Transverse colon (tissue), 4 donors: ENCODE results near the gene MAMDC4. TPM values are rescaled to one million over a fixed set of nuclear protein-coding genes. Genes with fewer than 3 reads are reported as not detected.

Experiments
- DNase-seq: peaks from one replicate; pipeline ENCODE4 v3.0.0-alpha.2; 2019
- H3K27ac ChIP-seq, 4 donors: fragments of 200-600 bp; sonication (generic); 2 replicates each; pipeline ENCODE4 v1.5.1; 2016 to 2018; ENCODE audit warnings: inconsistent platforms in 4 of 4
- H3K27me3 ChIP-seq: fragments of 200-600 bp; sonication (generic); 2 replicates; pipeline ENCODE4 v1.5.1; 2017; ENCODE audit warnings: inconsistent platforms
- H3K36me3 ChIP-seq, 4 donors: fragments of 200-600 bp; sonication (generic); 2 replicates each; pipeline ENCODE4 v1.5.1; 2017 to 2019; ENCODE audit warnings: inconsistent platforms in 4 of 4
- H3K4me1 ChIP-seq, 4 donors: fragments of 200-600 bp; sonication (generic); 2 replicates each; pipeline ENCODE4 v1.5.1; 2017 to 2020; ENCODE audit warnings: inconsistent platforms in 4 of 4
- H3K4me3 ChIP-seq, 4 donors: fragments of 200-600 bp; sonication (generic); 1 replicate in 1 of 4; 2 replicates in 3 of 4; pipeline versions ENCODE4 v1.5.1 to v1.6.1; 2017 to 2019; ENCODE audit warnings: inconsistent platforms in 4 of 4
- H3K9me3 ChIP-seq, 2 donors: fragments of 200-600 bp; sonication (generic); 2 replicates each; pipeline ENCODE4 v1.5.1; 2017 to 2019; ENCODE audit warnings: inconsistent platforms in 2 of 2
- EP300 ChIP-seq: sonication (generic); formaldehyde crosslinking; IDR thresholded peaks from one replicate; pipeline ENCODE4 v1.6.1; 2017; ENCODE audit warnings: antibody characterized with exemption, low read depth
- POLR2A ChIP-seq: fragments of 450-650 bp; IDR thresholded peaks from one replicate; pipeline ENCODE4 v1.6.1; 2016; ENCODE audit warnings: antibody characterized with exemption, mild to moderate bottlenecking, moderate library complexity
- POLR2AphosphoS5 ChIP-seq, 3 donors: sonication (generic); formaldehyde crosslinking; IDR thresholded peaks; one replicate each; pipeline ENCODE4 v1.6.1; 2016; ENCODE audit warnings: antibody characterized with exemption in 3 of 3
- WGBS, 2 donors: methylation state at CpG; one replicate each; pipeline ENCODE4 v1.1.5; 2018; ENCODE audit warnings: low coverage in 1 of 2; 5-methylcytosine and 5-hydroxymethylcytosine counted together
- in situ Hi-C, 4 donors: fragments of 200-750 bp; cut with MboI; loops; one replicate each; pipeline versions ENCODE4 v1.15.0 to v1.15.1; 2017; ENCODE audit warnings: low sequenced_read_pairs in 3 of 4, low pct_ligation_motif_present in 1 of 4, low pct_unique_long_range_greater_than_20kb in 1 of 4
- intact Hi-C: fragments of 100-400 bp; cut with DNase I; formaldehyde crosslinking; loops from one replicate; pipeline ENCODE4 v1.15.1; 2023; ENCODE audit warnings: low total_unique reads
- total RNA-seq, 4 donors: library from RNA; depleted of rRNA; stranded (reverse); fragments of >200 nt; gene quantifications; one replicate each; pipeline ENCODE4 v1.1.0, GENCODE V29; 2016
- TF ChIP-seq, protein P1 (sequence below), 5 experiments: fragments of 200-600 bp in 3 of 5; fragments of 450-650 bp in 2 of 5; sonication (generic) in 3 of 5; IDR thresholded peaks; 1 replicate in 2 of 5; 2 replicates in 3 of 5; pipeline ENCODE4 v1.5.1; 2016 to 2017; ENCODE audit warnings: antibody characterized with exemption in 5 of 5, inconsistent platforms in 3 of 5, mild to moderate bottlenecking in 2 of 5, moderate library complexity in 1 of 5

Gene MAMDC4
- total RNA-seq, 4 donors from 2014 or later: 11.4 to 52.5 (median 23.2) TPM

DNA sequence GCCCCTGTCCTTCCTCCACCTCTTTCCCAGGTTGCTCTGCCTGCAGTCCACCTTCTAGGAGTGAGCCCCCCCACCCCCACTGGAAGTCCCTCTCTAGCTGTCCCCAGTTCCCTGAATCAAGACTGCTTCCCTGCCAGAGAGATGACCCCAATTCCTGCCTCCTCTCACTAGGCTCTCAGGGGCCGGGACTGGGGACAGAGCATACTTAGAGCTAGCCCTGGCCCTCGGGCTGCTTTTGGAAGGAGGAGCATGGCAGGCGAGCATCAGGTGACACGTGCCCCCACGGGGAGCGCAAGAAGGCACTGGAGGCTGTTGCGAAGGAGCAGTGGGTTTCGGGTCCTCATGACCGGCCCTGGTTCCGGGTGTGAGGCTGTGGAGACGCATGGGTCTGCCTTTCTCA lies 43.9 kb downstream of the MAMDC4 start:
- no peak overlapping the region for H3K27ac ChIP-seq
- H3K4me3 ChIP-seq: no peak overlapping the region
- in situ Hi-C loops: no loop called here
- peaks cover 9 to 30% (median 19%) of the 10 kb centered on the region in 4 donors for H3K4me1 ChIP-seq
- no peaks in the 10 kb centered on the region for H3K27me3 ChIP-seq
- no peak for DNase-seq
- intact Hi-C loops: no loop called here
- TF ChIP-seq, protein P1, sequence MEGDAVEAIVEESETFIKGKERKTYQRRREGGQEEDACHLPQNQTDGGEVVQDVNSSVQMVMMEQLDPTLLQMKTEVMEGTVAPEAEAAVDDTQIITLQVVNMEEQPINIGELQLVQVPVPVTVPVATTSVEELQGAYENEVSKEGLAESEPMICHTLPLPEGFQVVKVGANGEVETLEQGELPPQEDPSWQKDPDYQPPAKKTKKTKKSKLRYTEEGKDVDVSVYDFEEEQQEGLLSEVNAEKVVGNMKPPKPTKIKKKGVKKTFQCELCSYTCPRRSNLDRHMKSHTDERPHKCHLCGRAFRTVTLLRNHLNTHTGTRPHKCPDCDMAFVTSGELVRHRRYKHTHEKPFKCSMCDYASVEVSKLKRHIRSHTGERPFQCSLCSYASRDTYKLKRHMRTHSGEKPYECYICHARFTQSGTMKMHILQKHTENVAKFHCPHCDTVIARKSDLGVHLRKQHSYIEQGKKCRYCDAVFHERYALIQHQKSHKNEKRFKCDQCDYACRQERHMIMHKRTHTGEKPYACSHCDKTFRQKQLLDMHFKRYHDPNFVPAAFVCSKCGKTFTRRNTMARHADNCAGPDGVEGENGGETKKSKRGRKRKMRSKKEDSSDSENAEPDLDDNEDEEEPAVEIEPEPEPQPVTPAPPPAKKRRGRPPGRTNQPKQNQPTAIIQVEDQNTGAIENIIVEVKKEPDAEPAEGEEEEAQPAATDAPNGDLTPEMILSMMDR (IDR thresholded peaks at IDR 0.05): no peak
- TF ChIP-seq EP300 (no peak), POLR2AphosphoS5 (IDR thresholded peaks at IDR 0.05) (no peak), POLR2A (no peak)
- H3K36me3 ChIP-seq: no peaks in the 10 kb centered on the region
- 84% methylated on average over 11 of the region's 11 CpGs; no CpG with 5 or more reads in 1 of the 2 donors for WGBS, 2 donors
- H3K9me3 ChIP-seq: no peaks in the 10 kb centered on the region

DNA sequence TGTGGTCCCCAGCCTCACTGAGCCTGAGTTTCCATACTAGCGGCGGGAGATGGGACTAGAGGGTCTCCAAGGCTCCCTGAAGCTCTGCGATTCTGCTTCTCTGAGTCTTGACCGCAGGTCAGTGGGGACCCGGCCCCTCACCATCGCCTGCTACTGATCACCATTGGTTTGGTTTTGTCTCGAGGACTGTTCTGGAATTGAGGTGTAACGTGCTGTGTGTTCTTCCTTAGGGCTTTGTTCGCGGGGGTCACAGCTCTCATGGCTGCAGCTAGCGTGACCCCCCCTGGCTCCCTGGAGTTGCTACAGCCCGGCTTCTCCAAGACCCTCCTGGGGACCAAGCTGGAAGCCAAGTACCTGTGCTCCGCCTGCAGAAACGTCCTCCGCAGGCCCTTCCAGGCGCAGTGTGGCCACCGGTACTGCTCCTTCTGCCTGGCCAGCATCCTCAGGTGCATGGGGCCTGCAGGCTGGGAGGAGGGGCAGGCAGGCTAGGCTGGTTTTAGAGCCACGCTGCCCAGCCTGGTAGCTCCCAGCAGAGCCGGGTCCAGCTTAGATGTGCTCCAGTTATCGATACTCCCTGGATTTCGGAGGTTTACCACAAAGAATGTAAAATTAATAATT lies 46.4 kb downstream of the MAMDC4 start:
- Histone ChIP-seq H3K27ac (peak overlapping the region; percentile 54 to 93 (median 90)), H3K27me3 (no peaks in the 10 kb centered on the region), H3K9me3 (no peaks in the 10 kb centered on the region), H3K4me3 (no peak overlapping the region), H3K36me3 (no peaks in the 10 kb centered on the region), H3K4me1 (peaks cover 32 to 56% (median 44%) of the 10 kb centered on the region in 4 donors)
- DNase-seq: no peak
- 91 to 100% methylated on average over 4 to 21 of the region's 21 CpGs for WGBS, 2 donors
- intact Hi-C loops: no loop called here
- TF ChIP-seq POLR2AphosphoS5 (IDR thresholded peaks at IDR 0.05) (no peak), POLR2A (no peak), EP300 (no peak)
- TF ChIP-seq, protein P1 (IDR thresholded peaks at IDR 0.05): no peak
- in situ Hi-C loops: no loop called here

DNA sequence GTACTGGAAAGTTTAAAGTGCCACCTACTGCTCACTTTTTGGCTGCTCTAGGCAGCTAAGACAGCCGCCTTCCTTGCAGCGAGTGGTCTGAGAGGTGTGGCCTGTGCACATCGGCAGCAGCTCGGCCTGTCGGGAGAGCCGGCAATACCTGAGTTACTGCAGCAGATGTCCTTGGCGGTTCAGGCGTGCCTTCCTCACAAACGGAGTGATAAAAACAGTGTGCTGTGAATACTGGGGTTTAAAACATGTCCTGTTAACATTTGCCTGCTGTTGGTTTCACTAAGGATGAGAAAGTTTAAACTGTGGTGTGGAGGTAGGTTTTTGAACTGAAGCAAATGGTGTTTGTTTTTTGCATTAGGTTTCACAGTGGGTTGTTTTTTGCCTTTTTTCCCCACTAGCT lies 47.0 kb downstream of the MAMDC4 start:
- no peak for TF ChIP-seq EP300
- TF ChIP-seq POLR2A: no peak
- TF ChIP-seq, protein P1 (IDR thresholded peaks at IDR 0.05): peak in 1 of 5 experiments; percentile 6
- TF ChIP-seq POLR2AphosphoS5 (IDR thresholded peaks at IDR 0.05): peak in 2 of 3 donors; percentile 22 to 51
- in situ Hi-C loops (no loop called here), intact Hi-C loops (no loop called here)
- H3K4me1 ChIP-seq: peaks cover 32 to 62% (median 46%) of the 10 kb centered on the region in 4 donors
- no peaks in the 10 kb centered on the region for H3K9me3 ChIP-seq
- H3K36me3 ChIP-seq: no peaks in the 10 kb centered on the region
- H3K27me3 ChIP-seq: no peaks in the 10 kb centered on the region
- H3K27ac ChIP-seq: peak overlapping the region; percentile 54 to 93 (median 90)
- DNase-seq: peak; percentile 70
- WGBS, 2 donors: 39 to 43% methylated on average over 5 to 9 of the region's 9 CpGs
- no peak overlapping the region for H3K4me3 ChIP-seq

DNA sequence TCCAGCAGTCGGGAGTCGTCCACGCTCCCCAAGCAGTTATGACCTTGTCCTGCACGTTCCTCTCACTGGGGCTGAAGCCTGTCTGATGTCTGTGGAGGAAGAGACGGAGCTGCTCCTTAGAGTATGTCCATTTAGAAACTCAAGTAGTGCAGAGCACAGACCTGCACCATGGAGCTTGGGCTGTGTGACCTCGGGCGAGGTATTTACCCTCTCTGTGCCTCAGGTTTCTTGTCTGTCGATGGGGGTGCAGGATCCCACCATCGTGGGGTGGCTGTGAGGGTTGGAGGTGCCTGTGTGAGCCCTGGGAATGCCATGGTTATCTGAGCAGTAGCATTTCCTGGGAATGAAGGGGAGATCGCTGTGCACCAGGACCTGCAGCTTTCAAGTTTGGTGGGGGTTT lies 48.4 kb downstream of the MAMDC4 start:
- no peak for DNase-seq
- peaks cover 32 to 62% (median 49%) of the 10 kb centered on the region in 4 donors for H3K4me1 ChIP-seq
- TF ChIP-seq EP300 (no peak), POLR2A (no peak), POLR2AphosphoS5 (IDR thresholded peaks at IDR 0.05) (no peak)
- TF ChIP-seq, protein P1 (IDR thresholded peaks at IDR 0.05): no peak
- no peaks in the 10 kb centered on the region for H3K27me3 ChIP-seq
- 88 to 90% methylated on average over 5 to 10 of the region's 10 CpGs for WGBS, 2 donors
- intact Hi-C loops (no loop called here), in situ Hi-C loops (no loop called here)
- no peak overlapping the region for H3K4me3 ChIP-seq
- H3K36me3 ChIP-seq: no peaks in the 10 kb centered on the region
- H3K27ac ChIP-seq: peak overlapping the region; percentile 84 to 93 (median 90)
- no peaks in the 10 kb centered on the region for H3K9me3 ChIP-seq
